Prostate gland (tissue), 2 donors: ENCODE measurements around the gene TTC19.

Source experiments
- POLR2A ChIP-seq: fragments of 450-650 bp; IDR thresholded peaks from one replicate; pipeline ENCODE4 v1.6.1; 2016; ENCODE audit warnings: antibody characterized with exemption, mild to moderate bottlenecking
- POLR2AphosphoS5 ChIP-seq: sonication (generic); formaldehyde crosslinking; IDR thresholded peaks from one replicate; pipeline ENCODE4 v1.6.1; 2017; ENCODE audit warnings: antibody characterized with exemption
- TF ChIP-seq, protein P1 (sequence below), 4 experiments: fragments of 200-600 bp in 2 of 4; fragments of 450-650 bp in 2 of 4; sonication (generic) in 2 of 4; IDR thresholded peaks; 1 replicate in 3 of 4; 2 replicates in 1 of 4; pipeline ENCODE4 v1.5.1; 2016 to 2019; ENCODE audit warnings: antibody characterized with exemption in 4 of 4, mild to moderate bottlenecking in 2 of 4, moderate library complexity in 2 of 4

DNA sequence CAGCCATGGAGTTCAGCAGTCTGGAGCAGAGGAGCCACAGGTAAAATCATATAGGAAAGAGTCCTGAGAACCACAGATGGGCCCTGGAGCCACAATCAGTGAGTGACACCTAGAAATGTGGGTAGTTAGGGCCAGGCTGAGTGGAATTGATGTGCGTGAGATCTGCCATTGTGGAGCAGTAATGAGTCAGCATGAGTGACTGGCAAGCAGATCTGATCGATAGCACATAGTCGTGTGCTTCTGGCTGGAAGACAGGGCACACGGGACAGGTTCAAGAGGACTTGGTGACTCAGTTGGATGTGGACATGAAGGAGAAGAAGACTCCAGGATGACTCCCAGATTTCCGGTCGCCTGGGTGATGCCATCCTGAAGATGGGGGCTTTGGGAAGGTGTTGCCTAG is 42.4 kb upstream of the TTC19 start:
- TF ChIP-seq, protein P1, sequence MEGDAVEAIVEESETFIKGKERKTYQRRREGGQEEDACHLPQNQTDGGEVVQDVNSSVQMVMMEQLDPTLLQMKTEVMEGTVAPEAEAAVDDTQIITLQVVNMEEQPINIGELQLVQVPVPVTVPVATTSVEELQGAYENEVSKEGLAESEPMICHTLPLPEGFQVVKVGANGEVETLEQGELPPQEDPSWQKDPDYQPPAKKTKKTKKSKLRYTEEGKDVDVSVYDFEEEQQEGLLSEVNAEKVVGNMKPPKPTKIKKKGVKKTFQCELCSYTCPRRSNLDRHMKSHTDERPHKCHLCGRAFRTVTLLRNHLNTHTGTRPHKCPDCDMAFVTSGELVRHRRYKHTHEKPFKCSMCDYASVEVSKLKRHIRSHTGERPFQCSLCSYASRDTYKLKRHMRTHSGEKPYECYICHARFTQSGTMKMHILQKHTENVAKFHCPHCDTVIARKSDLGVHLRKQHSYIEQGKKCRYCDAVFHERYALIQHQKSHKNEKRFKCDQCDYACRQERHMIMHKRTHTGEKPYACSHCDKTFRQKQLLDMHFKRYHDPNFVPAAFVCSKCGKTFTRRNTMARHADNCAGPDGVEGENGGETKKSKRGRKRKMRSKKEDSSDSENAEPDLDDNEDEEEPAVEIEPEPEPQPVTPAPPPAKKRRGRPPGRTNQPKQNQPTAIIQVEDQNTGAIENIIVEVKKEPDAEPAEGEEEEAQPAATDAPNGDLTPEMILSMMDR (IDR thresholded peaks at IDR 0.05) = no peak
- no peak for TF ChIP-seq POLR2A
- no peak for TF ChIP-seq POLR2AphosphoS5
